Colon (tissue), 2 donors: Measurements from ENCODE around the gene PDS5A.
"Not testable (repeated sequence)": the region's sequence is repeated elsewhere in the genome, so short reads cannot be mapped to it uniquely, and the experiment has no call there.

Source experiments
- FAIRE-seq: peaks from 2 replicates; lab custom pipeline; 2012; peaks lifted over from hg19 to GRCh38; lab: Jason Lieb, UNC
- donor health status: control.
- donor health status: control.

The PDS5A gene

GRCh38 chr4:39977489-39978377 is at the start of gene PDS5A:
PDS5A (minus strand) TSS chr4:39977911; CDS start chr4:39976577, 1,334 bp downstream.
- FAIRE-seq: no peak

GRCh38 chr4:40024049-40024448 is 46.3 kb upstream of the PDS5A start:
- FAIRE-seq: not testable (repeated sequence)

- FAIRE-seq: not testable (repeated sequence)
These were observed 43.4 kb upstream of the PDS5A start for GRCh38 chr4:40021116-40021515.

- FAIRE-seq: no peak
These were observed 42.5 kb upstream of the PDS5A start for GRCh38 chr4:40020221-40020620.

GRCh38 chr4:40016007-40016406 is 38.3 kb upstream of the PDS5A start:
- no peak for FAIRE-seq

GRCh38 chr4:40003986-40004385 is 26.3 kb upstream of the PDS5A start:
- no peak for FAIRE-seq

GRCh38 chr4:40000711-40001110 is 23.0 kb upstream of the PDS5A start:
- no peak for FAIRE-seq

GRCh38 chr4:39998659-39999345 is 21.1 kb upstream of the PDS5A start:
- no peak for FAIRE-seq

GRCh38 chr4:39996811-39997210 is 19.1 kb upstream of the PDS5A start:
- no peak for FAIRE-seq

- no peak for FAIRE-seq
These were observed 16.7 kb upstream of the PDS5A start for GRCh38 chr4:39994406-39994805.

GRCh38 chr4:39989381-39989780 is 11.7 kb upstream of the PDS5A start:
- not testable (repeated sequence) for FAIRE-seq

- no peak for FAIRE-seq
These were observed 9.8 kb upstream of the PDS5A start for GRCh38 chr4:39987485-39987884.

GRCh38 chr4:39978904-39979303 is 1.2 kb upstream of the PDS5A start:
- FAIRE-seq: no peak

- FAIRE-seq: no peak
These were observed 666 bp upstream of the PDS5A start for GRCh38 chr4:39978378-39978775.

- no peak for FAIRE-seq
These were observed 694 bp downstream of the PDS5A start for GRCh38 chr4:39976945-39977488.

GRCh38 chr4:39976141-39976944 is 1.4 kb downstream of the PDS5A start:
- FAIRE-seq: no peak

GRCh38 chr4:39975488-39976089 is 2.1 kb downstream of the PDS5A start:
- no peak for FAIRE-seq

GRCh38 chr4:39973052-39973451 is 4.7 kb downstream of the PDS5A start:
- not testable (repeated sequence) for FAIRE-seq

- no peak for FAIRE-seq
These were observed 6.8 kb downstream of the PDS5A start for GRCh38 chr4:39970671-39971640.

GRCh38 chr4:39963656-39964055 is 14.1 kb downstream of the PDS5A start:
- no peak for FAIRE-seq
